Measurements from ENCODE around the gene MINDY2.
"Not testable (repeated sequence)": the region's sequence is repeated elsewhere in the genome, so short reads cannot be mapped to it uniquely, and the experiment has no call there.

MINDY2 gene

GRCh38 chr15:58867926-58868325 lies 96.8 kb downstream of the MINDY2 start:
- H3K4me3 Mint-ChIP-seq: no peak overlapping the region
- H3K27me3 Mint-ChIP-seq: peaks cover 6% of the 10 kb centered on the region

GRCh38 chr15:58870451-58870850 lies 99.3 kb downstream of the MINDY2 start:
- Mint-ChIP-seq H3K27ac (no peak overlapping the region), H3K27me3 (no peaks in the 10 kb centered on the region), H3K4me3 (no peak overlapping the region), H3K36me3 (no peaks in the 10 kb centered on the region), H3K4me1 (no peaks in the 10 kb centered on the region), H3K9me3 (no peaks in the 10 kb centered on the region)
- ATAC-seq (ENCODE audit: low read depth) (no peak), DNase-seq (ENCODE audit: low spot score in 2 of 2) (no peak)

More at GRCh38 chr15:58867926-58868325, 96.8 kb downstream of the MINDY2 start:
- H3K9me3 Mint-ChIP-seq: no peaks in the 10 kb centered on the region
- ATAC-seq (ENCODE audit: low read depth): no peak
- no peak overlapping the region for H3K27ac Mint-ChIP-seq
- DNase-seq (ENCODE audit: low spot score in 2 of 2): no peak
- H3K36me3 Mint-ChIP-seq: no peaks in the 10 kb centered on the region
- peaks cover 6% of the 10 kb centered on the region for H3K4me1 Mint-ChIP-seq

GRCh38 chr15:58873267-58873666 lies 102.2 kb downstream of the MINDY2 start:
- ATAC-seq (ENCODE audit: low read depth) (no peak), DNase-seq (ENCODE audit: low spot score in 2 of 2) (no peak)
- H3K9me3 Mint-ChIP-seq: no peaks in the 10 kb centered on the region
- no peaks in the 10 kb centered on the region for H3K4me1 Mint-ChIP-seq
- H3K4me3 Mint-ChIP-seq: no peak overlapping the region
- no peak overlapping the region for H3K27ac Mint-ChIP-seq
- no peaks in the 10 kb centered on the region for H3K27me3 Mint-ChIP-seq
- peaks cover 7% of the 10 kb centered on the region for H3K36me3 Mint-ChIP-seq

- DNase-seq (ENCODE audit: low spot score in 2 of 2) (no peak), ATAC-seq (ENCODE audit: low read depth) (no peak)
- H3K9me3 Mint-ChIP-seq: no peaks in the 10 kb centered on the region
- no peak overlapping the region for H3K27ac Mint-ChIP-seq
- H3K4me3 Mint-ChIP-seq: no peak overlapping the region
- peaks cover 16% of the 10 kb centered on the region for H3K36me3 Mint-ChIP-seq
- no peaks in the 10 kb centered on the region for H3K27me3 Mint-ChIP-seq
- H3K4me1 Mint-ChIP-seq: no peaks in the 10 kb centered on the region
Observed at GRCh38 chr15:58875343-58875742, 104.2 kb downstream of the MINDY2 start.

- DNase-seq (ENCODE audit: low spot score in 2 of 2) (no peak), ATAC-seq (ENCODE audit: low read depth) (no peak)
- H3K4me1 Mint-ChIP-seq: no peaks in the 10 kb centered on the region
Observed at GRCh38 chr15:58876306-58877106, 105.4 kb downstream of the MINDY2 start.

GRCh38 chr15:58877999-58878825 lies 107.1 kb downstream of the MINDY2 start:
- Mint-ChIP-seq H3K4me1 (peaks cover 2% of the 10 kb centered on the region), H3K36me3 (peaks cover 34% of the 10 kb centered on the region), H3K9me3 (no peaks in the 10 kb centered on the region), H3K4me3 (no peak overlapping the region), H3K27ac (no peak overlapping the region), H3K27me3 (no peaks in the 10 kb centered on the region)
- DNase-seq (ENCODE audit: low spot score in 2 of 2) (no peak), ATAC-seq (ENCODE audit: low read depth) (no peak)

More at GRCh38 chr15:58876306-58877106, 105.4 kb downstream of the MINDY2 start:
- Mint-ChIP-seq H3K27ac (peak overlapping the region; percentile 2), H3K27me3 (no peaks in the 10 kb centered on the region), H3K36me3 (peaks cover 23% of the 10 kb centered on the region), H3K9me3 (no peaks in the 10 kb centered on the region), H3K4me3 (no peak overlapping the region)

DNA sequence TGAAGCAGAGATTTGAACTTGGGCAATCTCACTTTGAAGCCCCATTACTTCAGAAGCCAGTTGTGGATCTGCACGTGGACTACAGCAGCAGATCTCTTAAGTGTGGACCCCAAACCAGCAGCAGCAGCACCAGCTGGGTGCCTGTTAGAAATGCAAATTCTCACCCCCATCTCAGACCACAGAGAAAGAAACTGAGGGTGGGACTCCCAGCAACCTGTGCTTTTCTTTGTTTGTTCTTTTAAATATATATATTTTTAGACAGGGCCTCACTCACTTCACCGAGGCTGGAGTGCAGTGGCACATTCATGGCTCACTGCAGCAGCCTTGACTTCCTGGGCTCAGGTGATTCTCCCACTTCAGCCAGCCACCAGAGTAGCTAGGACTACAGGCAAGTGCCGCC lies 109.2 kb downstream of the MINDY2 start:
- ATAC-seq (ENCODE audit: low read depth) (no peak), DNase-seq (ENCODE audit: low spot score in 2 of 2) (no peak)
- H3K4me1 Mint-ChIP-seq: peaks cover 2% of the 10 kb centered on the region
- H3K36me3 Mint-ChIP-seq: peaks cover 47% of the 10 kb centered on the region
- no peaks in the 10 kb centered on the region for H3K9me3 Mint-ChIP-seq
- no peak overlapping the region for H3K27ac Mint-ChIP-seq
- no peaks in the 10 kb centered on the region for H3K27me3 Mint-ChIP-seq
- H3K4me3 Mint-ChIP-seq: no peak overlapping the region

DNA sequence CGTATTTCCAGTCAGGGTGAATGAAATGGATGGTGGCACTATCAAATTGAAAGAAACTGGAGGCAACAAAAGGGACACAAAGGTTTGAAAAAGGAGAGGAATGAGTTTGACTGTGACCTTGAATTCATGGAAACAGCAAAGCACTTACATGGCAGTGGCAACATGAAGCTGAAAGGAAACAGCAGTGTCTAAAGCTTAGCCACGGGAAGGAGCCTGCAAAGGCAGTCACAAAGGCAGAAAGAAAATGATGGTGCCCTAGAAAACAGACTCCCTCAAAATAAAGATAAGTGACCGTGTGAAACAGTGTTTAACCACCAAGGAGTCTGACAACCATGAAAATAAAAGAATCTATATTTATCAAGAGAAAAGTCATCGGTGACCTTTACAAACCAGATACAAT lies 111.1 kb downstream of the MINDY2 start:
- Mint-ChIP-seq H3K4me1 (peaks cover 2% of the 10 kb centered on the region), H3K9me3 (no peaks in the 10 kb centered on the region), H3K27ac (peak overlapping the region; percentile 53), H3K27me3 (no peaks in the 10 kb centered on the region), H3K36me3 (peaks cover 54% of the 10 kb centered on the region), H3K4me3 (no peak overlapping the region)
- ATAC-seq (ENCODE audit: low read depth): no peak
- DNase-seq (ENCODE audit: low spot score in 2 of 2): no peak

- not testable (repeated sequence) for H3K9me3 Mint-ChIP-seq; DNase-seq (ENCODE audit: low spot score in 2 of 2); H3K27me3 Mint-ChIP-seq; ATAC-seq (ENCODE audit: low read depth); H3K27ac Mint-ChIP-seq; H3K4me3 Mint-ChIP-seq; H3K4me1 Mint-ChIP-seq
- peaks cover 56% of the 10 kb centered on the region for H3K36me3 Mint-ChIP-seq
Observed at GRCh38 chr15:58883926-58884325, 112.8 kb downstream of the MINDY2 start.

GRCh38 chr15:58886921-58887320 lies 115.8 kb downstream of the MINDY2 start:
- no peak overlapping the region for H3K4me3 Mint-ChIP-seq
- H3K4me1 Mint-ChIP-seq: peaks cover 2% of the 10 kb centered on the region
- H3K27me3 Mint-ChIP-seq: no peaks in the 10 kb centered on the region
- ATAC-seq (ENCODE audit: low read depth): no peak
- no peak for DNase-seq (ENCODE audit: low spot score in 2 of 2)
- H3K27ac Mint-ChIP-seq: no peak overlapping the region
- H3K36me3 Mint-ChIP-seq: peaks cover 55% of the 10 kb centered on the region
- no peaks in the 10 kb centered on the region for H3K9me3 Mint-ChIP-seq

GRCh38 chr15:58889363-58889762 lies 118.3 kb downstream of the MINDY2 start:
- Mint-ChIP-seq H3K27me3 (no peaks in the 10 kb centered on the region), H3K9me3 (no peaks in the 10 kb centered on the region), H3K4me3 (no peak overlapping the region), H3K4me1 (no peaks in the 10 kb centered on the region), H3K27ac (no peak overlapping the region), H3K36me3 (peaks cover 49% of the 10 kb centered on the region)
- ATAC-seq (ENCODE audit: low read depth) (no peak), DNase-seq (ENCODE audit: low spot score in 2 of 2) (no peak)

DNA sequence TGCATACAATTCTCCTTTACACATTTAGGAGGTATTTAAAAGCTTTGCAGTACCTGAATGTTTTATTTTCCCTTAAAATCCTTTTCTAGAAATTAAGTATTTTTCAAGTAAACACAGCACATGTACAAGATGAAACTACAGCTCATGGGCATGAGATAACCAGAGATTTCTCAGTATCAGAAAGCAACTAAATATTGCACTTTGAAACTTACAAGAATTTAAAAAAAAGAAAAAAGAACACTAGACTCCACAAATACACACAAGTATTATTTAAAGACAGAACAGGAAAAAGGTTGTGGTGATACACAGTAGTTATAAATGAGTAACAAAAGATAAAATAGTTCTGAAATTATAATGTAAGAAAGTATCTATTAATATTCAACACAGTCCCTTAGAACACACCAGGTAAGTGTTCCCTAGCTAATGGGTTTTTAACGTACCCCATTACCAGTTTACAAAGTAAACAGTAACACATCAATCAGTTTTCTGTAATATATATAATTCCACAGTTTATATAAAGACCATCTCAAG lies 127.1 kb downstream of the MINDY2 start:
- no peak overlapping the region for H3K27ac Mint-ChIP-seq
- H3K36me3 Mint-ChIP-seq: peaks cover 30% of the 10 kb centered on the region
- H3K27me3 Mint-ChIP-seq: no peaks in the 10 kb centered on the region
- no peak overlapping the region for H3K4me3 Mint-ChIP-seq
- H3K9me3 Mint-ChIP-seq: no peaks in the 10 kb centered on the region
- H3K4me1 Mint-ChIP-seq: peaks cover 3% of the 10 kb centered on the region
- ATAC-seq (ENCODE audit: low read depth) (no peak), DNase-seq (ENCODE audit: low spot score in 2 of 2) (no peak)

DNA sequence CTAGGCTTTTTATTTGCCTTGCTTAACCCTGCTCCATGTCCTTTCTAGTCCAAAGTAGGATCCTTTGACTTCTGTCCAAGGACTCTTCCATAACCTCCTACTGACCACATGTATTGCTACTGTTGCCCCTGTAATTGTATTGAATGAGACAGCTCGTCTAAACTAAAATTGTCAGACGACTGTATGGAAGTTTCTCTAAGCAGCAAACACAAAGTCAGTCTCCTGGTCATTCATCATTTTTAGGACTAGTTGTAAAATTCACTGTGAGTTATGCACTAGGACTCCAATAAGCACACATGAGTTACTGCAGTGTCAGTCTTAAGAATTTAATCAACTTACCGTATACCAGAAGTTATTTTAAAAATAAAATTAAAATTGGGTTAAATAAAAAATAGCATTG lies 129.5 kb downstream of the MINDY2 start:
- no peaks in the 10 kb centered on the region for H3K9me3 Mint-ChIP-seq
- H3K27ac Mint-ChIP-seq: no peak overlapping the region
- peaks cover 3% of the 10 kb centered on the region for H3K4me1 Mint-ChIP-seq
- ATAC-seq (ENCODE audit: low read depth) (no peak), DNase-seq (ENCODE audit: low spot score in 2 of 2) (no peak)
- H3K4me3 Mint-ChIP-seq: no peak overlapping the region
- H3K36me3 Mint-ChIP-seq: peaks cover 14% of the 10 kb centered on the region
- H3K27me3 Mint-ChIP-seq: no peaks in the 10 kb centered on the region

GRCh38 chr15:58908550-58909309 lies 137.6 kb downstream of the MINDY2 start:
- no peak overlapping the region for H3K27ac Mint-ChIP-seq
- H3K9me3 Mint-ChIP-seq: no peaks in the 10 kb centered on the region
- no peaks in the 10 kb centered on the region for H3K27me3 Mint-ChIP-seq
- H3K4me3 Mint-ChIP-seq: no peak overlapping the region
- peaks cover 22% of the 10 kb centered on the region for H3K36me3 Mint-ChIP-seq
- ATAC-seq (ENCODE audit: low read depth) (no peak), DNase-seq (ENCODE audit: low spot score in 2 of 2) (no peak)
- H3K4me1 Mint-ChIP-seq: peaks cover 8% of the 10 kb centered on the region

Measured in memory B cell (primary cell).